Endothelial cell of umbilical vein (primary cell): ENCODE results near the gene SYTL1. TPM values are rescaled to one million over a fixed set of nuclear protein-coding genes. Genes with fewer than 3 reads are reported as not detected.

Source experiments
- BruUV-seq: library from RNA; stranded (reverse); fragments of 400-500 nt; replicated peaks from 2 replicates; lab custom pipeline; 2021; lab: Mats Ljungman, UMichigan
- CTCF ChIA-PET: fragments of 300-600, 350-600 bp; sonication (Branson Sonifier 250); formaldehyde crosslinking; loops from one replicate; lab custom pipeline; 2021; ENCODE audit warnings: antibody characterized with exemption, inconsistent platforms; lab: Charles Lee
- POLR2A ChIA-PET: fragments of 300-600, 350-600 bp; sonication (Branson Sonifier 250); formaldehyde crosslinking; loops from one replicate; lab custom pipeline; 2021; ENCODE audit warnings: antibody characterized with exemption, inconsistent platforms; lab: Charles Lee
- DNase-seq: peaks from one replicate; pipeline ENCODE4 v3.0.0-alpha.2; 2011; ENCODE audit warnings: low read depth, low spot score
- FAIRE-seq: peaks from 2 replicates; lab custom pipeline; 2011; peaks lifted over from hg19 to GRCh38; lab: Jason Lieb, UNC
- H2AFZ ChIP-seq: 2 replicates; pipeline ENCODE4 v1.6.0; 2012; ENCODE audit warnings: low read depth, low read length, control low read depth, inconsistent platforms
- H3K27ac ChIP-seq: 2 replicates; pipeline ENCODE4 v1.5.1; 2011; ENCODE audit warnings: low read depth, mild to moderate bottlenecking, control low read depth, low read length, moderate library complexity; ENCODE audit not compliant: insufficient read depth
- H3K27me3 ChIP-seq, 2 experiments: 2 replicates each; pipeline versions ENCODE4 v1.6.0 to v1.6.1; 2011; ENCODE audit warnings: low read length in 2 of 2, mixed read lengths in 1 of 2; ENCODE audit not compliant: control insufficient read depth in 2 of 2, insufficient read depth in 2 of 2
- H3K36me3 ChIP-seq, 2 experiments: 2 replicates in 1 of 2; 3 replicates in 1 of 2; pipeline ENCODE4 v1.5.1; 2011; ENCODE audit warnings: low read length in 2 of 2, mild to moderate bottlenecking in 1 of 2, moderate library complexity in 1 of 2; ENCODE audit not compliant: control insufficient read depth in 2 of 2, insufficient read depth in 2 of 2; ENCODE audit errors: extremely low read depth in 1 of 2
- H3K4me1 ChIP-seq: 3 replicates; pipeline ENCODE4 v1.5.1; 2011; ENCODE audit warnings: mild to moderate bottlenecking, low read length; ENCODE audit not compliant: control insufficient read depth, insufficient read depth; ENCODE audit errors: extremely low read depth
- H3K4me2 ChIP-seq: 2 replicates; pipeline ENCODE4 v1.6.1; 2011; ENCODE audit warnings: low read length, control low read depth, mixed read lengths; ENCODE audit not compliant: insufficient read depth
- H3K4me3 ChIP-seq, 3 experiments: fragments of 200-600 bp in 1 of 3; sonication (generic), shearing (Covaris generic) in 1 of 3; replicated peaks in 1 of 3; 2 replicates each; pipeline ENCODE4 v1.5.1; 2011 to 2016; ENCODE audit warnings: control low read depth in 3 of 3, low read length in 3 of 3, mild to moderate bottlenecking in 2 of 3, inconsistent platforms in 1 of 3, low read depth in 1 of 3, moderate library complexity in 1 of 3; ENCODE audit not compliant: insufficient read depth in 1 of 3
- H3K79me2 ChIP-seq: 2 replicates; pipeline ENCODE4 v1.6.0; 2012; ENCODE audit warnings: low read length, inconsistent platforms; ENCODE audit not compliant: control insufficient read depth, insufficient read depth
- H3K9ac ChIP-seq: replicated peaks from 2 replicates; pipeline ENCODE3; 2011; ENCODE audit warnings: low read length, control low read depth; ENCODE audit not compliant: insufficient read depth; ENCODE audit errors: extremely low read depth
- H3K9me1 ChIP-seq: replicated peaks from 3 replicates; pipeline ENCODE4 v1.6.0; 2011; ENCODE audit warnings: mild to moderate bottlenecking, low read length; ENCODE audit not compliant: control insufficient read depth, insufficient read depth; ENCODE audit errors: extremely low read depth
- H3K9me3 ChIP-seq: replicated peaks from 2 replicates; pipeline ENCODE4 v1.5.1; 2012; ENCODE audit warnings: low read length, inconsistent platforms; ENCODE audit not compliant: control insufficient read depth, insufficient read depth
- H4K20me1 ChIP-seq: replicated peaks from 2 replicates; pipeline ENCODE3; 2011; ENCODE audit warnings: mild to moderate bottlenecking, low read length; ENCODE audit not compliant: control insufficient read depth, insufficient read depth; ENCODE audit errors: extremely low read depth
- EZH2 ChIP-seq: IDR thresholded peaks from 2 replicates; pipeline ENCODE4 v1.6.1; 2012; ENCODE audit warnings: borderline replicate concordance, low read depth, mild to moderate bottlenecking, moderate library complexity, low read length, inconsistent platforms; ENCODE audit not compliant: severe bottlenecking
- FOS ChIP-seq: IDR thresholded peaks from 2 replicates; pipeline ENCODE4 v1.6.1; 2011; ENCODE audit warnings: mild to moderate bottlenecking, low read length, moderate library complexity, borderline replicate concordance; ENCODE audit not compliant: insufficient read depth
- MYC ChIP-seq: IDR thresholded peaks from one replicate; pipeline ENCODE4 v1.6.1; 2011; ENCODE audit warnings: mild to moderate bottlenecking, low read depth, low read length
- POLR2AphosphoS5 ChIP-seq: IDR thresholded peaks from 2 replicates; pipeline ENCODE4 v1.6.1; 2012; ENCODE audit warnings: low read depth, mild to moderate bottlenecking, control low read depth, low read length, moderate library complexity; ENCODE audit not compliant: insufficient read depth
- dilution Hi-C: fragments of 300-500 bp; cut with MboI; formaldehyde crosslinking; loops from one replicate; pipeline ENCODE4 v1.15.0; 2019; ENCODE audit warnings: low sequenced_read_pairs; ENCODE audit not compliant: extremely low pct_ligation_motif_present
- intact Hi-C: fragments of 100-400 bp; cut with micrococcal nuclease; formaldehyde crosslinking; loops from one replicate; pipeline ENCODE4 v1.10.0; 2022
- polyA plus RNA-seq, 4 experiments: library from polyadenylated mRNA; depleted of rRNA in 3 of 4; stranded (reverse) in 3 of 4; unstranded in 1 of 4; fragments of >200 nt; gene quantifications; 2 replicates each; pipeline versions ENCODE4 v1.2.1 to v1.2.3, GENCODE V29; 2011 to 2012; ENCODE audit warnings: missing spikeins in 1 of 4
- total RNA-seq: library from RNA; stranded (reverse); gene quantifications from 2 replicates; pipeline ENCODE4 v1.2.3, GENCODE V29; 2021
- TF ChIP-seq, protein P1 (sequence below): IDR thresholded peaks from 2 replicates; pipeline ENCODE4 v1.6.1; 2011; ENCODE audit not compliant: insufficient read depth, insufficient read length

SYTL1 gene
- total and polyA plus RNA-seq, 2 donors (not counting 3 experiments of a cell fraction or from before 2014, with no cell fraction given) = 0.04 TPM; not detected in 1

DNA sequence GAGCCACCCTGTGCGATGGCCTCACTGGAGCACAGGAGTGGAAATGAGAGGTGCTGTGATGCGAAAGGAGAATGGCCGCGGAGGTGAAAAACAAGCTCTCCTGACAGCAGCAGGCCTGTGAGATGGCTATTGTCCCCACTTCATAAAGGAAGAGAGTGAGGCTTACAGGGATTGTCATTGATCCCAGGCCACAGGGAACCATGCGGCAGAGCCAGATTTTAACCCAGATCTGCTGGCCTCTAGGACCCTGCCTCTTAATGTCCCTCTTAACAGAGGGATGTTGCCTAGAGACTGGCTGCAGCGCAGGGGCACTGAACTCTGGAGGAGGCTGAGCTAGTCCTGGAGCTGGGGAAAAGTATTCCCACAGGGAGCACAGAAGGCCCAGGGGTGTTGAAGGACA lies 3.1 kb upstream of the SYTL1 start:
- Histone ChIP-seq H3K4me3 (no peak overlapping the region), H2AFZ (no peak overlapping the region), H3K27me3 (no peaks in the 10 kb centered on the region), H3K79me2 (no peaks in the 10 kb centered on the region), H3K4me1 (no peaks in the 10 kb centered on the region), H4K20me1 (no peaks in the 10 kb centered on the region), H3K9me3 (no peaks in the 10 kb centered on the region), H3K27ac (no peak overlapping the region), H3K4me2 (no peak overlapping the region), H3K36me3 (peaks cover 3 to 28% of the 10 kb centered on the region in 2 experiments), H3K9me1 (no peaks in the 10 kb centered on the region), H3K9ac (no peak overlapping the region)
- intact Hi-C loops (no loop called here), dilution Hi-C loops (no loop called here)
- FAIRE-seq (no peak), DNase-seq (no peak)
- POLR2A ChIA-PET = no interaction called here
- no peak for TF ChIP-seq POLR2AphosphoS5
- TF ChIP-seq, protein P1, sequence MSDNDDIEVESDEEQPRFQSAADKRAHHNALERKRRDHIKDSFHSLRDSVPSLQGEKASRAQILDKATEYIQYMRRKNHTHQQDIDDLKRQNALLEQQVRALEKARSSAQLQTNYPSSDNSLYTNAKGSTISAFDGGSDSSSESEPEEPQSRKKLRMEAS = no peak
- CTCF ChIA-PET = interaction anchor here (0.7 to 1.6 kb wide), 3 partner anchors 13 to 57 kb away, joined by 3 to 4 read pairs (median 3); no protein-coding TSS in a partner anchor
- BruUV-seq = no TSS peak

DNA sequence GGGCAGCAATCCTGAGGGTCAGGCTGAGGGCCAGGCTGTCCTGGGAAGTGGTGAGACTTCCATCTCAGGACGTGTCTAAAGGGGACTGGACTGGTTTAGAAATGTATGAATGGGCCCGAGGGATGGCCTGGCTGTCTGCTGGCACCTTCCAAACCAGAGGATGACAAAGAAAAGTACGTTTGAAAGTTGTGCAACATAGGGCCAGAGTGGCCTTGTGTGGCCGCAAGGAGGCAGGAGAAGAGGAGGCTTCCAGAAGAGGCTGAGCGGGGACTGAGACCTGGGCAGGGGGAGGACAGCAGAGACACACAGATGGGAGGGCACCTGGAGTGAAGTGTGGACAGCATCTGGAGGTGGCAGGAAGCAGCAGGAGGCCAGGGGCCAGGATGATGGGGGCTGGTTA lies 2.6 kb upstream of the SYTL1 start:
- no peaks in the 10 kb centered on the region for H4K20me1 ChIP-seq
- H3K9me1 ChIP-seq = no peaks in the 10 kb centered on the region
- dilution Hi-C loops (no loop called here), intact Hi-C loops (no loop called here)
- H3K79me2 ChIP-seq = no peaks in the 10 kb centered on the region
- H2AFZ ChIP-seq = no peak overlapping the region
- H3K4me2 ChIP-seq = no peak overlapping the region
- H3K9me3 ChIP-seq = no peaks in the 10 kb centered on the region
- no peak overlapping the region for H3K9ac ChIP-seq
- H3K4me1 ChIP-seq = no peaks in the 10 kb centered on the region
- POLR2A ChIA-PET = no interaction called here
- TF ChIP-seq FOS = no peak
- no peak for TF ChIP-seq EZH2
- no peak for TF ChIP-seq MYC
- TF ChIP-seq POLR2AphosphoS5 = no peak
- FAIRE-seq (no peak), DNase-seq (no peak)
- H3K36me3 ChIP-seq = peaks cover 2 to 23% of the 10 kb centered on the region in 2 experiments
- no TSS peak for BruUV-seq
- CTCF ChIA-PET = interaction anchor here (1.5 to 1.6 kb wide), 2 partner anchors 12 to 56 kb away, joined by 3 read pairs; no protein-coding TSS in a partner anchor
- no peaks in the 10 kb centered on the region for H3K27me3 ChIP-seq
- no peak overlapping the region for H3K27ac ChIP-seq
- H3K4me3 ChIP-seq = no peak overlapping the region
